ENCODE data around the gene TOGARAM1.
"Not testable (repeated sequence)": the region's sequence is repeated elsewhere in the genome, so short reads cannot be mapped to it uniquely, and the experiment has no call there.

DNA sequence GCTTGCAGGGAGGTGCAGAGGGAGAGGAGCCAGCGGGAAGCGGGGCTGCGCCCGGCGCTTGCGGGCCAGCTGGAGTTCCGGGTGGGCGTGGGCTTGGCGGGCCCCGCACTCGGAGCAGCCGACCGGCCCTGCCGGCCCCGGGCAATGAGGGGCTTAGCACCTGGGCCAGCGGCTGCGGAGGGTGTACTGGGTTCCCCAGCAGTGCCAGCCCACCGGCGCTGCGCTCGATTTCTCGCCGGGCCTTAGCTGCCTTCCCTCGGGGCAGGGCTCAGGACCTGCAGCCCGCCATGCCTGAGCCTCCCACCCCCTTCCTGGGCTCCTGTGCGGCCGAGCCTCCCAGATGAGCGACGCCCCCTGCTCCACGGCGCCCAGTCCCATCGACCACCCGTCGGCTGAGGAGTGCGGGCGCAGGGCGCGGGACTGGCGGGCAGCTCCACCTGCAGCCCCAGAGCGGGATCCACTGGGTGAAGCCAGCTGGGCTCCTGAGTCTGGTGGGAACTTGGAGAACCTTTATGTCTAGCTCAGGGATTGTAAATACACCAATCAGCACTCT lies 118.5 kb downstream of the TOGARAM1 start:
- TF ChIP-seq, protein P1, sequence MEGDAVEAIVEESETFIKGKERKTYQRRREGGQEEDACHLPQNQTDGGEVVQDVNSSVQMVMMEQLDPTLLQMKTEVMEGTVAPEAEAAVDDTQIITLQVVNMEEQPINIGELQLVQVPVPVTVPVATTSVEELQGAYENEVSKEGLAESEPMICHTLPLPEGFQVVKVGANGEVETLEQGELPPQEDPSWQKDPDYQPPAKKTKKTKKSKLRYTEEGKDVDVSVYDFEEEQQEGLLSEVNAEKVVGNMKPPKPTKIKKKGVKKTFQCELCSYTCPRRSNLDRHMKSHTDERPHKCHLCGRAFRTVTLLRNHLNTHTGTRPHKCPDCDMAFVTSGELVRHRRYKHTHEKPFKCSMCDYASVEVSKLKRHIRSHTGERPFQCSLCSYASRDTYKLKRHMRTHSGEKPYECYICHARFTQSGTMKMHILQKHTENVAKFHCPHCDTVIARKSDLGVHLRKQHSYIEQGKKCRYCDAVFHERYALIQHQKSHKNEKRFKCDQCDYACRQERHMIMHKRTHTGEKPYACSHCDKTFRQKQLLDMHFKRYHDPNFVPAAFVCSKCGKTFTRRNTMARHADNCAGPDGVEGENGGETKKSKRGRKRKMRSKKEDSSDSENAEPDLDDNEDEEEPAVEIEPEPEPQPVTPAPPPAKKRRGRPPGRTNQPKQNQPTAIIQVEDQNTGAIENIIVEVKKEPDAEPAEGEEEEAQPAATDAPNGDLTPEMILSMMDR (conservative IDR thresholded peaks at IDR 0.05; ENCODE audit: low read depth, low read length): not testable (repeated sequence)
- TF ChIP-seq EZH2 (IDR thresholded peaks at IDR 0.05; ENCODE audit: low read length, unreplicated experiment): not testable (repeated sequence)

All from PC-3 (cell line).